Measurements from ENCODE around the gene DOCK4.

Gene DOCK4

DNA sequence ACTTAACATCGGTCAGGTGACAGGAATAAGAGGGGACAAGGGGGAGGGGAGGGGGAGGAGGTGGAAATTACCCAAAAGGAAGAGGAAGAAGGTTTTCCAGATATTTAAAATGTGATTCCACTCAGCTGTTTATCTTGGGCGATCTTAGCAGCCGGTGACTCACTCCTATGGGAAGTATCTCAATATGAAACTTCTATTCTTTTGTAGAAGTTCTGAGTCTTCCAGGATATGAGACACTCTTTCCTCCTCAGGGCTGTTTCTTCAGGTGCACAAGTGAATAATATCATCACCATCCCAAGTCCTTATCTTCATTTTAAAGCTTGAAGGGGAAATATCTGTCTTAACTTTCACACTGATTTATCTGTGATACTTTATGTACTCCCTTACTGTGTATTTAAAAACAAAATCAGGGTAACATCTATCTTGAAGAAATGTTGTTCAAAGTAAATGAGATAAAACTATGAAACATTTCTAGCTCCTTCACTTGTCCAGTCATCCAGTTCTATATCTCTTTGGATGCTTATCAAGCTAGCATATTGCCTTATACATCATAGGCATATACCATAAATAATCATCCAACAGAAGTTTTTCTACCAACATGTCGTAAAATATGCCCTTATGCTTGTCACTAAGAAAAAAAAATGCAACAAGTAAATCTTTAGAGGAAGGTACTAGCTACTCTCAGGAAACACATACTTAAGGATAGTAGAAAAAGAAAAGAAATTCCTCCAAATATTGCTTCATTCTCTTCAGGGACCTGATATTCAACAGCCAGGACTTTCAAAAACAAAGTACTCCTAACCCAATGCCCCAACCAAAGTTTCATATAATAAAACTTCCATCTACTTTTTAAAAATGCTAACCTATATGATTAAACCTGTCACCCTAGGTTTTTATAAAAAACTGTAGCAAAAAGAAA, 13.7 kb downstream of the DOCK4 start:
- DNase-seq (ENCODE audit: low read depth): no peak

DNA sequence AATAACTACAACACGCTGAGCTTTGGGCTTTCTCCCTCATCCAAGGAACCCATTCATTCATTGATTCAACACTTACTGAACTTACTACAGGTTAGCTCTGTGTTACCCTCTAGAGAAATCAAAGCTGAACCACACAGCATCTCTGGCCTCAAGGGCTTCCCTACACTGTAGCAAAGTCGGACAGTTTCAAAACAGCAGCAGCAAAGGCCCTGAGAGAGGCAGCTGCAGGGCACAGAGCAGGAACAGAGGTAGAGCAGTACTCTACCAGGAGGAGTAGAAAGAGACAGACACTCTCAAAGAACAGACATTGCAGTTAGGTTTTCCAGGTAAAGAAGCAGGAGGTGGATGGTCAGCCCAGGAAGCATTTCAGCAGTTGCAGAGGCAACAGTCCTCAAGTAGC, 16.1 kb downstream of the DOCK4 start:
- no peak for DNase-seq (ENCODE audit: low read depth)

DNA sequence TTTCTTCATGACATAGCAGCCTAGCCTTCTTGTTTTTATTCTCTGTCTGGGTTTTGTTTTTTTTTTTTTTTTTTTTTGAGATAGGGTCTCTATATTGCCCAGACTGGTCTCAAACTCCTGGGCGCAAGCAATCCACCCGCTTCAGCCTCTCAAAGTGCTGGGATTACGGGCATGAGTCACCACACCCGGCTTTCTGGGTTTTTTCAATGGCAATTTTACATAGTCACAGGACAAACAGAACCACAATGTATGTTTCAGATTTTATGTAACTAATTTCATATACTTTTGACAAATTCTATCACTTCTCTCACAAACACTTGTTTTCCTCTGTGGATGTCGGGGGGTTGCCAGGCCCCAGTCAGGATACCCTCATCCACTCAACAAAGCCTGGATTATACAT, 16.5 kb downstream of the DOCK4 start:
- DNase-seq (ENCODE audit: low read depth): no peak

DNA sequence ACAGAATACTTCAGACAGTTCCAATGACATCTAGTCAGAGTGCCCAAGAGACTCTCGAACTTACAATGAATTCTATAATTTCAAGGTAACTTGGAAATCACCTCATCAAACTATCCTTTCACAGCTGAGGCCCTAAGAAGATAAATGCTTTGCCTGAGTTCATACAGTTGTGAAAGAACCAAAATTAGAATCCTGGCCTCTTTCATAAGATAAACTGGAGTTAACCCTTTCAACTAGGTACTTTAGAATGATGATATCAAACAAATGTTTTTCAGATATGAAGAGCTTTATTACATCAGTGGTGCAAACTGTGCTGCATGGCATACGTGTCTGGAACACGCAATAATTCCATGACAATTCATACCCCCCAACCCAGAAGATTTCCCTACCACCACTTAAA, 17.9 kb downstream of the DOCK4 start:
- no peak for DNase-seq (ENCODE audit: low read depth)

DNA sequence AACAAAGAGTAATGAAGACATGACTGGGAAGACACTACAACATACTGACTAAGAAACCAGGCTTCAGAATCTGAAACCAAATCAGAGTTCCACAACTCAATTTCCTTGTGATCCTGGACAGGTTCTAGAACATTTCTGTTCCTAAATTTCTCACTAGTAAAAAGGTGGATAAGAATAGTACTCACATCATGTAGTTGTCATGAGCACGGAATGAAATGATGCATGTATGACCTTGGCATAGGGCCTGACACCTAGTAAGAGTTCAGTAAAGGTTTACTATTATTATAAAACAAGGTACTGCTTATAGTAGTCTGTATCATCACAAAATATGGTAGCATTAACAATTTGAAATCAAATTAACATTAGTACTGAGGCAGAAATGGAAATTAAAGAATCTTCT, 19.9 kb downstream of the DOCK4 start:
- no peak for DNase-seq (ENCODE audit: low read depth)

DNA sequence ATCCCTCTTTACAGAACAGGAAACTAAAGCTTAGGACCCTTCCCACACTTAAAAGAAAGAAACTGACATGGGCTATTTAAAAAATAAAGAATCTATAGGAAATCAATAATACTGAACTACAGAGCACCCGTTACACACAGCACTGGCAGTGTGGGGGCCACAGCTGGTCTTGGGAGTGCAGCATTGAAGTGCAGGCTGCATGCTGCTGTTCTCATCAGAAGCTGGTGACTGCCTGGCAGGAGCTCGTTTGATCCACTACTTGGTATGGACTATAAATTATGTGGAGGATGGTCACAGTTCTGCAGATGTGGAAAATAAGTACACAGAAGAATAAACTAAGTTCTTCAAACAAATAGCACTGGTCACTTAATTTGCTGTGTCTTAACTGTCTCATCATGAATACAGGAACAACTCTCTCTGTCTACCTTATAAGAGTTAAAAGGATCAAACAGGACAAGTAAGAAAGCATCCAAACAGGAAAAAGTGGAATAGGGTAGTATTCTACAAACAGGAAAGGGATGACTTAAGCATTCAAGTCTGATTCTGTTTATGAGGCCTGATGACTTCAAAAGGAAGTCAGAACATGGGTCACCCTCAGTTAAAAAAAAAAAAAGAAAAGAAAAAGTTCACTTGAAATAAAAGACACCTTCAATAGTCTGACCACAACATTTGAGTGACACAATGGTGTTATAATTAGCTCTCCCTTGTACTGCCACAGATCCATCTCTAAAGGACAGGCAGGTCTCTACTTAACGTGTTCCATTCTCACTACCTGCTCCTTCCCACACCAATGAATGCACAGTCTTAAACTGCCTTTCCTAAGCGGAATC, 21.0 kb downstream of the DOCK4 start:
- DNase-seq (ENCODE audit: low read depth): no peak

DNA sequence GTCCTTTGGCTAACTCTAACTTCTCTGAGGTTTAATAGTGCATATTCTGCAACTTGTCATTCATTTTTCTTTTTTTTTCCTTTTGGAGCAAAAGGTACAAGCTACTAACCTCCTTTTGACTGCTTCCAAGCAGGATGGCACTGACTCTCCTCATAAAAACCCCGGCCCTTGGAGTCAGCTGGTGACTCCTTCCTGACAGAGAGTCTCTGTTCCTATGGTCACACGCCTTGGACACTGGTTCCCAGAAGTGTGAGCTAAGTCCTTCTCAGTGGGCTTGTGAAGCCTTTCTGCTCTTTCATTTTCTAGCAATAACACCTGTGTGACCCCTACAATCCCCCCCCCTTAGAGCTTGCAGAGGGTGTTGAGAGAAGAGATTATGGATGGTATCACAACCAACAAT, 21.7 kb downstream of the DOCK4 start:
- no peak for DNase-seq (ENCODE audit: low read depth)

DNA sequence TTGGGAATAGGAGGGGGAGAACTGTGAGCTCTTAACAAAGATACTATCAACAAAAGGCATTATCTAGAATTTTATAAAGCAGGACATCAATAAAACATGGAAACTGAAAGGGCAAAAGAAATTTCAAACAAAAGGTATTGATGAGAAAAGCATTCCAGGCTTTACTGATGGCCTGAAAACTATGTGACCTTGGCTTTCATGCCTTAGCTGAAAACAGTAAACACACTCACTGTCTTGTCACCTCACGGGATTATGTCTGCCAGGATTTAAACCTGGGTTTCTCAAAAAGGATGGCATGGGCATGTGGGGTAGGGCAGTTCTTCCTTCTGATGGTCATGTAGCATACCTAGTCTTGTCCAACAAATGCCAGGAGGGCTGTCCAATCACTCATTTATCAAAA, 22.9 kb downstream of the DOCK4 start:
- DNase-seq (ENCODE audit: low read depth): no peak

DNA sequence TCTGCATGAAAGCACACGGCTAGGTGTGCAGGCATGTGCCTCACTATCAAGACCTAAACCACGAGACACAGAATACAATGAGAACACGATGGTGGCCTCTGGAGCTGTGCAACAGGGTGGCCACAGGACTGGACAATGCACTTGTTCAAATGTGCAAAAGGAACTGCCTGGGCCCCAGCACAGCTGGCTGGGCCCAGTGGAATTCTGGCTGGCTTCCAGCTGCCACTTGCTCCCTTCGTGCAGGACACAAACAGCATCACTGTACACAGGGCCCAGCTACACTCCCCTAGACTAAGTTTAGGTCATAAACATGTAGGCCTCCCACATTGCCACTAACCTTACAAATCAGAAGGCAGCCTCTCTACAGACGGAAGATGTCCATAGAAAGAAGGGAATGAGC, 23.4 kb downstream of the DOCK4 start:
- DNase-seq (ENCODE audit: low read depth): no peak

DNA sequence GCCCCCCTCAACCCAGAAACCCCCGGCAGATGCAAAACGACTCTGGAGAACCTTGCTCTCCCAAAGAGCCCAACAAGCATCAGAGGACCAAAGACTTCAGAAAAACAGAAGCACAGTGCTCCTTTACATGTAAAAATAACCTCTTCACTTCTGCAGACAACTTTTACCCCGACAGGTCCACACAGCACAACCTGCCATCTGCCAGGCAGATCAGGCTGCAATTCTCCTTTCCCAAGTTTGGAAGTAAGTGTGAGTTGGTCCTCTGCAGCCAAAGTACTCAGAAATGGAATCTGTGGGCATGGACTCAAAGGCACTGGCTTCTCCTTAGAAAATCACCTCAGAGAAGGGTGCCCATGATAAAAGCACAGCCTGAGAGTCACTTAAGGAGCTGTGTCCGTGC, 26.0 kb downstream of the DOCK4 start:
- no peak for DNase-seq (ENCODE audit: low read depth)

DNA sequence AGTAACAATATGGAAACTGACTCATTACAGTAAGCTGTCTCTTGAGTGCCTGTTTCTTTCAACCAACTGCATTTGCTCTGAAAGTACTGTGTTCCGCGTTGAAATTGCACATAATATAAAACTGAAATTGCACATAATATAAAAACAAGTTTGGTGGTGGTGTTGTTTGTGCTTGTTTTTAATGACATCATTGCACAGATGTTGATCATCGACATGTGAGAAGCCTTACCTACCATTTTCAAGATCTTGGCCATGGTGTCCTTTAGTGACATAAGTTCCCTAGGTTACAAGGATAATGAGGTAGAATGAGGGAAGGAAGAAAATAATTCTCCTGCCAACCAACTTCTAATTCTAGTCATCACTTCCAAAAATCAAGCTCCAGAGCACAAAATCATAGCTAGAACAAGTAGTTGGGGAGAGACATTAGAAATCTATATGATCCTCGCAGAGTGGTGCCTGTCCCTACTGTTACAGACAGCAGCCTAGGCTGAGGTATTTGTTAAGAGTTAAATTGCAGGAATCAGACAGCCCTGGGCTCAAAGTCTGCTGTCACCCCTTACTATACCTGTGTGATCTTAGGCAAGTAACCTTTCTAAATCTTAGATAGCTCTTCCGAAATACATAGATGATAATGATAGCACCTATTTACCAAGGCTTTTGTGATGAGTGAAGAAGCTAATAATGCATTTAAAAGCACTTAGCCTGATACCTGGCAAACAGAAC, 29.3 kb downstream of the DOCK4 start:
- DNase-seq (ENCODE audit: low read depth): no peak

DNA sequence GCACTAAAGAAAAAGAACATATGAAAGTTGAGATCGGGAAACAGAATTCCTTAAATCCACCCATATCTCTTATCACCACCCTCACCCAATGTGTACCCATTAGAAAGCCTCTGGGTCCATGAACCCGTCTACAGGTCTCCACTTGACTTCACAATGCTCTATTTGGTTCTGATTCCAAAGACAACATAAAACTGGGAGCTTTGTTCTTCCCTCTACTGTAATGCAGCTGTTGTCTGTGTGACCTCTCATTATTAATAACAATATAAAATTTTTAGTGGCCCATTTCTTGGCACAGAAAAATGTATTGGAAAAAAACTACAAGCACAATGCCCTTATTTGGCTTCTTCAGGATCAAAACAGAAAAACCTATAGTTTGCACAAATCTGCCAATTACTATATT, 30.0 kb downstream of the DOCK4 start:
- DNase-seq (ENCODE audit: low read depth): no peak

DNA sequence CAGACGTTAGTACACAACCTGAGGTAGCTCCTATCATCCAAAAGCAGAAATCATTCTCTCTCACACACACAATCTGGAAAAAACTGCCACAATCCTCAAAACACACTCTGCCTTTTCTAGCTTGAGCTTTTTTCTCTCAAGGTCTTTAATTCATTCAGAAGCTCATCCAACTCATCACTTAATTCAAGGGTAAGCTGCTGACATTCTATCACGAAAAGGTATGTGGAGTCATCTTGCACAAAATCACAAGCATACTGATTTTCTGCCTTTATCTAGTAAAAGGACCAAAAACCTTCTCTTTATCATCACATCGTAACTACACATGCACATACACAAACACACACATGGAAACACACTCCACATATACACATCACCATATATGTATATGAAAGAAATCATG, 32.0 kb downstream of the DOCK4 start:
- no peak for DNase-seq (ENCODE audit: low read depth)

DNA sequence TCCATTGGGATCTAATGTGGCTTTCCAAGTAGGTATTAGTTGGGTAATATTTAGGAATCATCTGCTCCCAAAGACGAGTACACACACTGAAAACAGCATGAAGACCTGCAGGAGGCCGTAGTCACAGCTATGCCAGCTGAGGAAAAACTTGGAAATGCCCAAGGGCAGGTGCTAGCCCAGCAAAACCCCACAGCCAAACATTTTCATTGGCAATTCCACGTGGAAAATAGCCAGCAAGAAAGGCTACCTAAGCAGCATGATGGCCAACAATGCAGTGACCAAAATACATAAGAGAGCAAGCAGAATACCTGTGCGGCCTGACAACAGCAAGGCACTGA, 32.7 kb downstream of the DOCK4 start:
- DNase-seq (ENCODE audit: low read depth): no peak

DNA sequence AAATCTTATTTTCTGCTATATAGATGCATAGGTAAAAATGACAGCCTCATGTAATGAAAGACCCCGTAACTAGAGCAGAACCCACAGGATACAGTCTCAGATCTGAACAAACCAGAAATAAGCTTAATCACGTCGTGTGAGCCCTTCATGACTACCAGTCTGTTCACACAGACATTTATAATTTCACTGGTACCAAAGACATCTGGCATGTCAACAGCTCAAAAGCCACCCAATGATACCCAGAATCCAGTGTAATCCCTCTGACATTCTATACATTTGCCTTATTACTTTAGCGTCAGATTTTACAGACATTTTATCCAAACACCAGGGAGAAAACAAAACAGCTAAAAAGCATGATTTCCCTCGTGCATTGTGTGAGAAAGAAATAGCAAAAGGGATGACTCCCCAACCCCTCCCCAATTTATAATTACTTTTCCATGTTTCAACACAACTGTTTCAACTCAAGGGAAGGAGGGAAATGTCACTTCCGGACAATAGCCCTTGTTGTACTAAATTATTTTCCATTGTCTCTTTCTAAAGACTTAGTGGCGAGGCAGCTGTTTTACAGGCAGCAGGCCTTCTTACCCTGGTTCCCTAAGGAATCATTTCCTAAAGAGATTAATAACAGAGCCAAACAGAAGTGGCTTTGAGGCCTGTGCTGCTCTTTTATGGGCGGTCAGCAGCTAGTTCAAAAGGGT, 33.2 kb downstream of the DOCK4 start:
- DNase-seq (ENCODE audit: low read depth): no peak

DNA sequence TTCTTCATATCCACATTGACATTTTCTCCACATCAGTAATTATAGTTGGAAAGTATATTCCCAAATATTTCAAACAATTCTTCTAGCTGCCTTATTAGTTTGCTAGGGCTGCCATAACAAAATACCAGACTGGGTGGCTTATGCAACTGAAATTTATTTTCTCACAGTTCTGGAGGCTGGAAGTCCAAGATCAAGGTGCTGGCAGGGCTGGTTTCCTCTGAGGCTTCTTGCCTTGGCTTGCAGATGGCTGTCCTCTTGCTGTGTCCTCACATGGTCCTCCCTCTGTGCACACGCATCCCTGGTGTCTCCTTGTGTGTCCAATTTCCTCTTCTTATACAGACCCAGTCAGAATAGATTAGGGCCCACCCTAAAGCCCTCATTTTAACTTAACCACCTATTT, 34.5 kb downstream of the DOCK4 start:
- DNase-seq (ENCODE audit: low read depth): no peak

DNA sequence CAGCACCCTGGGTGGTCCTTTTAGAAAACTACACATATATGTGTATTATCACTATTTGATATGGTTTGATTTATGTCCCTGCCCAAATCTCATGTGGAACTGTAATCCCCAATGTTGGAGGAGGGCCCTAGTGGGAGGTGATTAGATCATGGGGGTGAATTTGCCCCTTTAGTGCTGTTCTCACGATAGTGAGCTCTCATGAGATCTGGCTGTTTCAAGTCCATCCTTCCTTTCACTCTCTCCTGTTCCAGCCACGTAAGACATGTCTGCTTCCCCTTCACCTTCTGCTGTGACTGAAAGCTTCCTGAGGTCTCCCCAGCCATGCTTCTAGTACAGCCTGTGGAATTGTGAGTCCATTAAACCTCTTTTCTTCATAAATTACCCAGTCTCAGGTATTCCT, 37.3 kb downstream of the DOCK4 start:
- DNase-seq (ENCODE audit: low read depth): no peak

DNA sequence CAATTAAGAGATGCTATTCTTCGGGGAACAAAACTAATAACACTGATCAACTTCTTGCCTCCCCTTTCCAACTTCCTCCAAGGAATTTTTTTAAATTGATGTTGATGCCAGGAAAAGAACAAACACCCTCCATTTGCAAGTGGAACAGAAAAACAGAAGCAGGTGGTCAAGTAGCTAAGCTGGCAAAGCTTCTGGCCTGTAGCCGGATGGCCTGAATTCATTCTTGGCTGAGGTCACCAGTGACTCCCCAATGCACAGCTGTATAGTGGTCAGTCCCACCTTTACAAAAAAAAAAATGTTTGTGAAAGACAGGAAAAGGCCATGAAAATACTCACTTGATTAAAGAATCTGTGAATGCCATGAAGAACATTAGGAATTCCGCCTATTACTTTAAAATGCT, 39.1 kb downstream of the DOCK4 start:
- no peak for DNase-seq (ENCODE audit: low read depth)

DNA sequence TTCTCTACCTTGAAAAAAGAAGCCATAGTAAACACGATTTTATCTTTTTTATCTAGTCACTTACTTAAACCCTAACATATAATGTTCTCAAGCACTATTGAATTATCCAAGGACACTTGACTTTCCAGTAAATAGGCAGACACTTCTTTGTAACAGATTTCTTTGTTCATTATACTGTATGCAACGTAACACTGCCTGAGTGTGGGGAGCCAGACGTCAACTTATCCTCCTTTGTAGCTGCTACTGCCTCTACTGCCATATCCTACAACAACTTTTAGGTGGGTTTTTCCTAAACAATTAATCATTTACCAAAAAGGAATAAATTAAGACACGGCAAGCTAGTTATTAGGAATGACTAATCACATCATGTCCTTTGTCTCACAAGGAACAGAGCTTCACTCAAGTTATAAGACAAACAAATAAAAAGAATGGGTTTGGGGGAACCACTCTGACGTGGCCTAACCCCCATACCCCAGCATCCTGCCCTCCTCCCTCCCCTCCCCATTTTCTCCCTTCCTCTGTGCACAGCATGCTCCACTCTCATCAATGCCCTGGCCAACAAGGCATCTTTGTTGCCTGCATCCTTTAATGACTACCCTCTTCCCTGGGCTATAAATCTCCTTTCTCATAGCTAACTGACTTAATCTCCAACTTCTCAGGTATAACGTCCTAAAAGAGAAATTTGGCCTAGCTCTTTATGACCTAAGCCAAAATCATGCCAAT, 43.3 kb downstream of the DOCK4 start:
- DNase-seq (ENCODE audit: low read depth): no peak

DNA sequence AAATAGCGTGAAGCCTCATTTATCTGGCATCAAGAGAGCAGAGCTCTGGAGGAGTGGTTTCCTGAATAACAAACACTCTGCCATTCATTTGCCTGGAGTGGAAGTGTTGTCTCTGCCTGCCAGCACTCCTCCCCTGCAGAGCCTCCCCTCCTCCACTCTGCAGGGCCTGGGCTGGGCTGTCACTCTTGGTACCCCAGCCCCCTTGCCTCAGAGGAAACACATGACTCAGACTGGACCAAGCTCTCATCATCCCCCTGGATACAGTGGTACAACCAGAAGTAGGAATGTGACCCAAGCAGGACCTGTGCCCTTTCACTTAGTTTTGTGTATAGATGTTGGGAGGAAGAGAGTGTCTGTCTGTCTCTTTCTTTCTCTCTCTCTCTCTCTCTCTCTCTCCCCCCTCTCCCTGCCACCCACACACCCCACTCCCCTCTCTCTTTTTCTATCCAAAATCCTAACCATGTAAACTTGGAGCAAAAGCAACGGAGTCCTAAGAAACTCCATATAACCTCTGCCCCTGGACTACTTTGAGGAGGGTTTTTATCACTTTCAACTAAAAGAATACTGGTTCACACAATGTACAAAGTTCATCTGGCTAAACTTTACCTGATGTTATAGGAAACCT, 43.9 kb downstream of the DOCK4 start:
- DNase-seq (ENCODE audit: low read depth): no peak
